K562 (cell line): Measurements from ENCODE around the gene DTNBP1. TPM values are rescaled to one million over a fixed set of nuclear protein-coding genes. Genes with fewer than 3 reads are reported as not detected.

ENCODE experiments used
- L3MBTL2 ChIP-seq: fragments of 450-650 bp; IDR thresholded peaks from 2 replicates; pipeline ENCODE4 v1.6.1; 2016; ENCODE audit warnings: mild to moderate bottlenecking, moderate library complexity
- ZC3H4 ChIP-seq: sonication (generic); formaldehyde crosslinking; IDR thresholded peaks from 2 replicates; pipeline ENCODE4 v1.9.0; 2021; ENCODE audit warnings: missing genetic modification reagents, borderline replicate concordance
- ZNF778 ChIP-seq: fragments of 450-650 bp; formaldehyde crosslinking; IDR thresholded peaks from 2 replicates; pipeline ENCODE4 v1.4.0; 2020; ENCODE audit warnings: mild to moderate bottlenecking, moderate library complexity
- polyA plus RNA-seq, 8 experiments: library from polyadenylated mRNA; depleted of rRNA in 4 of 8; stranded (reverse) in 5 of 8; unstranded in 3 of 8; fragments of >200 nt; fragmentation: Nextera tagmentation in 2 of 8; fragmentation: Illumina TruSeq in 1 of 8; extraction: Ambion mirVana in 2 of 8; extraction: Trizol in 1 of 8; gene quantifications; 2 replicates each; pipeline versions ENCODE4 v1.2.1 to v1.2.3, GENCODE V29; 2011 to 2014; ENCODE audit warnings: inconsistent platforms in 1 of 8, missing spikeins in 1 of 8
- total RNA-seq, 7 experiments: library from RNA; depleted of rRNA in 6 of 7; stranded (reverse); fragments of >200 nt in 6 of 7; fragmentation: Illumina TruSeq in 2 of 7; extraction: Trizol in 2 of 7; gene quantifications; 2 replicates each; pipeline versions ENCODE4 v1.2.1 to v1.2.3, GENCODE V29; 2011 to 2021; ENCODE audit warnings: low replicate concordance in 1 of 7
- TF ChIP-seq, protein P1 (sequence below): fragments of 450-650 bp; IDR thresholded peaks from 2 replicates; pipeline ENCODE4 v1.6.1; 2016; ENCODE audit warnings: mild to moderate bottlenecking, moderate library complexity

Gene DTNBP1
- total and polyA plus RNA-seq, 9 of the 15 experiments (the other 6 are each of a cell fraction or from before 2014, with no cell fraction given) = 16.7 to 54.5 (median 21.4) TPM

- TF ChIP-seq, protein P1, sequence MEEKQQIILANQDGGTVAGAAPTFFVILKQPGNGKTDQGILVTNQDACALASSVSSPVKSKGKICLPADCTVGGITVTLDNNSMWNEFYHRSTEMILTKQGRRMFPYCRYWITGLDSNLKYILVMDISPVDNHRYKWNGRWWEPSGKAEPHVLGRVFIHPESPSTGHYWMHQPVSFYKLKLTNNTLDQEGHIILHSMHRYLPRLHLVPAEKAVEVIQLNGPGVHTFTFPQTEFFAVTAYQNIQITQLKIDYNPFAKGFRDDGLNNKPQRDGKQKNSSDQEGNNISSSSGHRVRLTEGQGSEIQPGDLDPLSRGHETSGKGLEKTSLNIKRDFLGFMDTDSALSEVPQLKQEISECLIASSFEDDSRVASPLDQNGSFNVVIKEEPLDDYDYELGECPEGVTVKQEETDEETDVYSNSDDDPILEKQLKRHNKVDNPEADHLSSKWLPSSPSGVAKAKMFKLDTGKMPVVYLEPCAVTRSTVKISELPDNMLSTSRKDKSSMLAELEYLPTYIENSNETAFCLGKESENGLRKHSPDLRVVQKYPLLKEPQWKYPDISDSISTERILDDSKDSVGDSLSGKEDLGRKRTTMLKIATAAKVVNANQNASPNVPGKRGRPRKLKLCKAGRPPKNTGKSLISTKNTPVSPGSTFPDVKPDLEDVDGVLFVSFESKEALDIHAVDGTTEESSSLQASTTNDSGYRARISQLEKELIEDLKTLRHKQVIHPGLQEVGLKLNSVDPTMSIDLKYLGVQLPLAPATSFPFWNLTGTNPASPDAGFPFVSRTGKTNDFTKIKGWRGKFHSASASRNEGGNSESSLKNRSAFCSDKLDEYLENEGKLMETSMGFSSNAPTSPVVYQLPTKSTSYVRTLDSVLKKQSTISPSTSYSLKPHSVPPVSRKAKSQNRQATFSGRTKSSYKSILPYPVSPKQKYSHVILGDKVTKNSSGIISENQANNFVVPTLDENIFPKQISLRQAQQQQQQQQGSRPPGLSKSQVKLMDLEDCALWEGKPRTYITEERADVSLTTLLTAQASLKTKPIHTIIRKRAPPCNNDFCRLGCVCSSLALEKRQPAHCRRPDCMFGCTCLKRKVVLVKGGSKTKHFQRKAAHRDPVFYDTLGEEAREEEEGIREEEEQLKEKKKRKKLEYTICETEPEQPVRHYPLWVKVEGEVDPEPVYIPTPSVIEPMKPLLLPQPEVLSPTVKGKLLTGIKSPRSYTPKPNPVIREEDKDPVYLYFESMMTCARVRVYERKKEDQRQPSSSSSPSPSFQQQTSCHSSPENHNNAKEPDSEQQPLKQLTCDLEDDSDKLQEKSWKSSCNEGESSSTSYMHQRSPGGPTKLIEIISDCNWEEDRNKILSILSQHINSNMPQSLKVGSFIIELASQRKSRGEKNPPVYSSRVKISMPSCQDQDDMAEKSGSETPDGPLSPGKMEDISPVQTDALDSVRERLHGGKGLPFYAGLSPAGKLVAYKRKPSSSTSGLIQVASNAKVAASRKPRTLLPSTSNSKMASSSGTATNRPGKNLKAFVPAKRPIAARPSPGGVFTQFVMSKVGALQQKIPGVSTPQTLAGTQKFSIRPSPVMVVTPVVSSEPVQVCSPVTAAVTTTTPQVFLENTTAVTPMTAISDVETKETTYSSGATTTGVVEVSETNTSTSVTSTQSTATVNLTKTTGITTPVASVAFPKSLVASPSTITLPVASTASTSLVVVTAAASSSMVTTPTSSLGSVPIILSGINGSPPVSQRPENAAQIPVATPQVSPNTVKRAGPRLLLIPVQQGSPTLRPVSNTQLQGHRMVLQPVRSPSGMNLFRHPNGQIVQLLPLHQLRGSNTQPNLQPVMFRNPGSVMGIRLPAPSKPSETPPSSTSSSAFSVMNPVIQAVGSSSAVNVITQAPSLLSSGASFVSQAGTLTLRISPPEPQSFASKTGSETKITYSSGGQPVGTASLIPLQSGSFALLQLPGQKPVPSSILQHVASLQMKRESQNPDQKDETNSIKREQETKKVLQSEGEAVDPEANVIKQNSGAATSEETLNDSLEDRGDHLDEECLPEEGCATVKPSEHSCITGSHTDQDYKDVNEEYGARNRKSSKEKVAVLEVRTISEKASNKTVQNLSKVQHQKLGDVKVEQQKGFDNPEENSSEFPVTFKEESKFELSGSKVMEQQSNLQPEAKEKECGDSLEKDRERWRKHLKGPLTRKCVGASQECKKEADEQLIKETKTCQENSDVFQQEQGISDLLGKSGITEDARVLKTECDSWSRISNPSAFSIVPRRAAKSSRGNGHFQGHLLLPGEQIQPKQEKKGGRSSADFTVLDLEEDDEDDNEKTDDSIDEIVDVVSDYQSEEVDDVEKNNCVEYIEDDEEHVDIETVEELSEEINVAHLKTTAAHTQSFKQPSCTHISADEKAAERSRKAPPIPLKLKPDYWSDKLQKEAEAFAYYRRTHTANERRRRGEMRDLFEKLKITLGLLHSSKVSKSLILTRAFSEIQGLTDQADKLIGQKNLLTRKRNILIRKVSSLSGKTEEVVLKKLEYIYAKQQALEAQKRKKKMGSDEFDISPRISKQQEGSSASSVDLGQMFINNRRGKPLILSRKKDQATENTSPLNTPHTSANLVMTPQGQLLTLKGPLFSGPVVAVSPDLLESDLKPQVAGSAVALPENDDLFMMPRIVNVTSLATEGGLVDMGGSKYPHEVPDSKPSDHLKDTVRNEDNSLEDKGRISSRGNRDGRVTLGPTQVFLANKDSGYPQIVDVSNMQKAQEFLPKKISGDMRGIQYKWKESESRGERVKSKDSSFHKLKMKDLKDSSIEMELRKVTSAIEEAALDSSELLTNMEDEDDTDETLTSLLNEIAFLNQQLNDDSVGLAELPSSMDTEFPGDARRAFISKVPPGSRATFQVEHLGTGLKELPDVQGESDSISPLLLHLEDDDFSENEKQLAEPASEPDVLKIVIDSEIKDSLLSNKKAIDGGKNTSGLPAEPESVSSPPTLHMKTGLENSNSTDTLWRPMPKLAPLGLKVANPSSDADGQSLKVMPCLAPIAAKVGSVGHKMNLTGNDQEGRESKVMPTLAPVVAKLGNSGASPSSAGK = peak; percentile 63
- no peak for TF ChIP-seq ZC3H4
- no peak for TF ChIP-seq ZNF778 (CRISPR knock-in tag)
- peak; percentile 93 for TF ChIP-seq L3MBTL2
Observed at GRCh38 chr6:15663130-15663871, 473 bp upstream of the DTNBP1 start (continued).
